Measurements from ENCODE around the gene EDC4.
"Not testable (repeated sequence)": the region's sequence is repeated elsewhere in the genome, so short reads cannot be mapped to it uniquely, and the experiment has no call there.

The EDC4 gene

GRCh38 chr16:67907397-67908180, 34.7 kb downstream of the EDC4 start:
- TF ChIP-seq CTCF (IDR thresholded peaks at IDR 0.05; ENCODE audit: control insufficient read depth, extremely low read depth, insufficient read depth) = no peak
- no peak overlapping the region for H3K4me3 ChIP-seq (ENCODE audit: low read depth, low read length)

GRCh38 chr16:67909056-67909742, 36.3 kb downstream of the EDC4 start:
- no peak for DNase-seq (ENCODE audit: low read depth)
- no peak for TF ChIP-seq CTCF (IDR thresholded peaks at IDR 0.05; ENCODE audit: control insufficient read depth, extremely low read depth, insufficient read depth)
- H3K4me3 ChIP-seq (ENCODE audit: low read depth, low read length) = no peak overlapping the region

More at GRCh38 chr16:67907397-67908180, 34.7 kb downstream of the EDC4 start:
- DNase-seq (ENCODE audit: low read depth) = no peak

- H3K4me3 ChIP-seq (ENCODE audit: low read depth, low read length) = no peak overlapping the region
- no peak for DNase-seq (ENCODE audit: low read depth)
- TF ChIP-seq CTCF (IDR thresholded peaks at IDR 0.05; ENCODE audit: control insufficient read depth, extremely low read depth, insufficient read depth) = no peak
Measured at GRCh38 chr16:67910158-67910557, 37.3 kb downstream of the EDC4 start.

GRCh38 chr16:67914758-67915495, 42.1 kb downstream of the EDC4 start:
- DNase-seq (ENCODE audit: low read depth) = no peak
- H3K4me3 ChIP-seq (ENCODE audit: low read depth, low read length) = no peak overlapping the region
- TF ChIP-seq CTCF (IDR thresholded peaks at IDR 0.05; ENCODE audit: control insufficient read depth, extremely low read depth, insufficient read depth) = no peak

- not testable (repeated sequence) for DNase-seq (ENCODE audit: low read depth); H3K4me3 ChIP-seq (ENCODE audit: low read depth, low read length)
Measured at GRCh38 chr16:67915496-67915769, 42.6 kb downstream of the EDC4 start.

GRCh38 chr16:67915831-67916723, 43.2 kb downstream of the EDC4 start:
- peak; percentile 73 for DNase-seq (ENCODE audit: low read depth)
- TF ChIP-seq CTCF (IDR thresholded peaks at IDR 0.05; ENCODE audit: control insufficient read depth, extremely low read depth, insufficient read depth) = no peak

More at GRCh38 chr16:67915831-67916723, 43.2 kb downstream of the EDC4 start:
- no peak overlapping the region for H3K4me3 ChIP-seq (ENCODE audit: low read depth, low read length)

All from LNCaP clone FGC (cell line).